NCI-H2081 treated with DMSO at 0.1 percent for 48 hours (cell line): ENCODE data around the gene WASF2.
"Not testable (repeated sequence)": the region's sequence is repeated elsewhere in the genome, so short reads cannot be mapped to it uniquely, and the experiment has no call there.

Experiments used
- DNase-seq: peaks from one replicate; lab custom pipeline; 2025; lab: John Stamatoyannopoulos, UW

WASF2 gene, protein sequence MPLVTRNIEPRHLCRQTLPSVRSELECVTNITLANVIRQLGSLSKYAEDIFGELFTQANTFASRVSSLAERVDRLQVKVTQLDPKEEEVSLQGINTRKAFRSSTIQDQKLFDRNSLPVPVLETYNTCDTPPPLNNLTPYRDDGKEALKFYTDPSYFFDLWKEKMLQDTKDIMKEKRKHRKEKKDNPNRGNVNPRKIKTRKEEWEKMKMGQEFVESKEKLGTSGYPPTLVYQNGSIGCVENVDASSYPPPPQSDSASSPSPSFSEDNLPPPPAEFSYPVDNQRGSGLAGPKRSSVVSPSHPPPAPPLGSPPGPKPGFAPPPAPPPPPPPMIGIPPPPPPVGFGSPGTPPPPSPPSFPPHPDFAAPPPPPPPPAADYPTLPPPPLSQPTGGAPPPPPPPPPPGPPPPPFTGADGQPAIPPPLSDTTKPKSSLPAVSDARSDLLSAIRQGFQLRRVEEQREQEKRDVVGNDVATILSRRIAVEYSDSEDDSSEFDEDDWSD

DNA sequence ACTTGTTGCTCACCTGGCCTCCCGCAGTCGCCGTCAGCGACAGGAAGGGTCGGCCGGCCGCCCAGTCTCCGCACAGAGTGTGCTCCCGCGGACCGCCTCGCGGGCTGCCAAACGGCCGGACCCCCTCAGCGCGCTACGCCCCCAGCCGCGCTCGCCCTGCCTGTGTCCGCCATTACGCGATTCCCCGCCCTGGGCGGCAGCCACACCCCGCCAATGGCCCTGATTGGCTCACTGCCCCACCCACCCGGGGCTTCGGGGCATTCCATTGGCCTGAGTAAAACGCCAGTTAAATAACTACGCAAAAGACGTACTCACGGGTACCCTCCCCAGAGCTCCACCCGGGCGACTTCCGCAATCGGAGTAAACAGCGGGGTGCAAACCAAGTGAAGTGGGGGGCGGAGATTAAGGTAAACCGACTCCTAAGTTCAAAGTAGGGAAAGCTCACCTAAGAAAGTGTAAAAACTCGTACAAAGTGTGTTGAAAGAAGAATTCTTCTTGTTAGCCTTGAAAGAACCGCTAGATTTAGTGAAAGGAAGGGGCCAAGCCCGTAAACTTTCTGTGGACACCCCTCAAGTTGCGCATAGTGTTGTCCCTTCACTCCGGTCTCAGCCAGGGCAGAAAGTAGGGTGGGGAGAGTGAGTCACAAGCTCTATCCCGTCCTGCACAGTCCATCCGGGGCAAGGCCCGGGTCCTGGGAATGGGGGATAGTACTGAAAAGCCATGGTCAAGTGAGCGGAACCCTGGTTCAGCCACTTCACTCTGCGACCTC lies at the start of gene WASF2:
Gene WASF2, minus strand, starts transcription at position 195 of the 769 bp plus-strand sequence. CDS start 61,277 bp downstream, outside the sequence.
- DNase-seq = peak; percentile 59

DNA sequence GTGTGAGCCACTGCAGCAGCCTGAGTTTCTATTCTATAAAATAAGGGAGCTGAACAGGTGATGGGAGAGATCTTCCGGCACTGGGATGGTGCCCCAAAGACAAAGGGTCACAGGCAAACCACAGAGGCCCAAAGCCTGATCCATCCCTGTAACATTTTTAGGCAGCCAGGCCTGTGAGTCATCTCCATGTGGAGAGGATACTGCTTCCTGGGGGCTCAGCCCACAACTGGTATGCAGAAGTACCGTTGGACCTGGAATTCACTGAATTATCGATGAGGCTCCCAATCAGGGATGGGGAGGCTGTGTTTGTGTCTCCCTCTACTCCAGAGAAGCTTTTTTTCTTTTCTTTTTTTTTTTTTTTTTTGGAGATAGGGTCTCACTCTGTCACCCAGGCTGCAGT lies 48.8 kb upstream of the WASF2 start:
- no peak for DNase-seq

DNA sequence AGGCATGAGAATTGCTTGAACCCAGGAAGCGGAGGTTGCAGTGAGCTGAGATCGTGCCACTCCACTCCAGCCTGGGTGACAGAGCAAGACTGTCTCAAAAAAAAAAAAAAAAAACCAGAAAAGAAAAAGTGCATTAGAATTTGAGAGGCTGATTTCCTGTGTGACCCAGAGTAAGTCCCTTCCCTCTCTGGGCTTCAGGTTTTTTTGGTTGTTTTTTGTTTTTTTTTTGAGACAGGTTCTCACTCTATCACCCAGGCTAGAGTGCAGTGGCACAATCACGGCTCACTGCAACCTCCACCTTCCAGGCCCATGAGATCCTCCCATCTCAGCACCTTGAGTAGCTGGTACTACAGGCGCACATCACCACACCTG lies 48.3 kb upstream of the WASF2 start:
- DNase-seq = not testable (repeated sequence)

DNA sequence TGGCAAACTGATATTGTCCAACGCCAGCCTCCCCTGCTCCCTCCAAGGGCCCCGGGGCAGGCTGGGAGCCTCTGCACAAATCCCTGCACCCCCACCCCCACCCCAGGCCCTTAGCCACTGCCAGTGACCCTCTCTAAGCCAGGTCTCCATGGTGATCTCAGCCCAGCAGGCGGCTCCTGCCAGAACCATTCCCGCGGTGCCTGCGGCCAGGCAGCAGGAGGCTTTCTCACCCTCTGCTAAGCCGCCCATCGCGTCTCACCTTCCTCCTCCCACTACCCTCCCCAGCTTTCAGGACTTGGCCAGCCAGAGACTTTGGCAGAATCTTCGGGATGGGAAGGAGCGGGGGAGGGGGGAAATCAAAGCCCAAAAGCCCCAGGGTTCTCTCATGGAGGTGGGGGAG lies 46.8 kb upstream of the WASF2 start:
- no peak for DNase-seq

DNA sequence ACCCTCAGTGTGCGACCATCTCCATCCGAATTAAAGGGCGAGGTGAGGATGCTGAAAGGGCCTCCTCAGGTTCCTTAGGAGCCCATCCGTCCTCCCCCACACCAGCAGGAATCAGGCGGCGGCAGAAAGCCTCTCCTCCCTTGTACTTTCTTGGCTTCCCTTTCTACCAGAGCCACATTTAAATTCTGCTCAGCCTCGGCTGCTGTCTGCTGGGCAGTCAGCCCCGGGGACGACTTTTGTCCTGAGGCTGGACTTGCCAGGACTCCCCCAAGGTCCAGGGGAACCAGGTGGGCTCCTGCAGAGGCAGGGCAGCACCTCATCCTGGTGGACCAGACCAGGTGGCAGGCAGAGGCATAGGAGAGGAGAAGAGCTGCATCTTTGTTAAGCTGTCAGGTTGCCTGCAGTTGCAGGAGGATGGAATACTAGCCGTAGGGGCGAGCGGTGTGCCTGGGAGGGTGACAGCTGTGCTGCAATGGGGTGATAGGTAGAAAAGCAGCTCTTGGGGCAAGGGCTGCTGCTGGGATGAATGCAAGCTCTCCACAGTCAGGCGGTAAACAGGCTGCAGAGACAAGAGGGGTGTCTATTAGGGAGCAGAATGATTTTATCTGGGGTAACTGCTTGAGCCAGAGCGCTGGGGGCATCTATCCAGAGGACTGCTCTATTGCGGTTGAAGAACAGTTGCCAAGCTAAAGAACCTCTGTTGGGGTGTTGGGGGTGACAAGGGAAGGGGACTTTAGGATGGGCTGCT lies 46.2 kb upstream of the WASF2 start:
- DNase-seq = no peak

DNA sequence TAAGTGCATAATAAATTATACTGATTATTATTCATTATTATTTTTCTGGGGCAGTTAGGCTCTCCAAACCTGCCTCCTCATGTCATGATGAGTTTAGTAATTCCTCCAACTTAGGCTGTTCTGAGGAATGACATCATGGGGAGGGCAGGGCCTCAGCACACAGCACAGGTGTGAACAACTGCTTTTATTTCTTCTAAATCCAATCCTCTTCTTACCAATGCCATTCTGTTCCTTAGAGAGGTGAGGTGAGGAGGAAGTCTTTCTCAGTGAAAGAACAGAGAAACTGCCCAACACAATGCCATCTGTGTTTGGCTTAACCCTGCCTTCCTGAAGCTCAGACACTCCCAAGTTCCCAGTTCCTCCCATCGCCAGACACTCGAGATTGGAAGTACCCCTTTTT lies 45.4 kb upstream of the WASF2 start:
- DNase-seq = no peak

DNA sequence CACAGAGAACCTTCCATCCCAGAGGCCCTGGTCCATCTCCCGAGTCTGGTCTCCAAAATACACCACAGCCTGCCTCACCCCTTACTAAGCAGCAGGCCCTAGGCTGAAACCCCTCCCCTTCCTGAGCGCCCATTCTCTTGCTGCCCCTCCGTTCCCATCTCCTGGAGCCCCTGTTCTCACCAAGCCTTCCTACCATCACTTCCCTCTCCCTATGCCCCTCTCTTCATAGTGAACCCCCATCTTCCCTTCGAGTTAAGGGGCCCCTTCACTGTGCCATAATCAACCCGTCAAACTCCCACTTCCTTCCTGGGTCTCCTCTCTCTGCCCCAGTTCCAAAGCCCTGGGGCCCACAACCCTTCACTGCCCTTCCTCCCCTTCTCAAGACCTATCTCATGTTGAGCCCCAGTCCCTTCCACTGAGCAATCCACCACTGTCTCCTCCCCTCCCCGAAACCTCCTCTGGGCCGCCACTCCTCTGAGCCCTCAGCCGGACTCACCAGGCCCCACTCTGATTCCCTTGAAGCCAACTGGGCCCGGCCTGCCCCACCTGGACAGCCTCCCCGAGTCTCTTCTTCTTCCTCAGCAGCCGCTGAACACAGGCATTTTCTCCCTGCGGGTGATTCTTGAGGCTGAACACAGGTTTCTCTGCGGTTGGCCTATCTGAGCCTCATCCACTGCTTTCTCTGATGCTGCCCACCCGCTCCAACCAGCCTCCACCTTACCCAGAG lies 42.2 kb upstream of the WASF2 start:
- DNase-seq = no peak

DNA sequence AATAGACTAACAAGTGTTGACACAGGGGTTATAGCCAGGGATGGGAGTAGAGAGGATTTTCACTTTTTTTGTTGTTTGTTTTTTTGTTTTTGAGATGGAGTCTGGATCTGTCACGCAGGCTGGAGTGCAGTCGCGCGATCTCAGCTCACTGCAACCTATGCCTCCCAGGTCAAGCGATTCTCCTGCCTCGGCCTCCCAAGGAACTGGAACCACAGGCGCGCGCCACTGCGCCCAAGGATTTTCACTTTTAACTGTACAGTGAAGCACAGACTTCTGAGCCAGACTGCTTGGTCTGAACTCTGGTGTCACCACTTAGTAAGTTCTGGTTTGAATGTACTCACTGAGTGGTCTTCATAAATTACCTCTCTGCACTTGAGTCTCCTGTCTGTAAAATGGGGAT lies 40.2 kb upstream of the WASF2 start:
- DNase-seq = no peak

DNA sequence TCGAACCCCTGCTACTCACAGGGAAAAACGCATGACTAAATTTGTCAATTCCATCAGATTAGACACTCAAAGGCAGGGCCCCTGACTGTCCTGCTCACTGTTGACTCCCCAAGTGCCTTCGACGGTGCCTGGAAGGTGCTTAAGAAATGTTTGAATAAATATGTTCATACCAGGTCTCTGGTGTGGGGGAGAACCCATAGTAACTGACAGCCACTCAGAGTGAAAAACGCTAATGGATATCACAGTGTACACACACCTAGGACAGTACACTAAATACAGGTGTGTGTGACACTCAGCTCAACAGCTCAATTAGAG lies 39.7 kb upstream of the WASF2 start:
- DNase-seq = no peak

DNA sequence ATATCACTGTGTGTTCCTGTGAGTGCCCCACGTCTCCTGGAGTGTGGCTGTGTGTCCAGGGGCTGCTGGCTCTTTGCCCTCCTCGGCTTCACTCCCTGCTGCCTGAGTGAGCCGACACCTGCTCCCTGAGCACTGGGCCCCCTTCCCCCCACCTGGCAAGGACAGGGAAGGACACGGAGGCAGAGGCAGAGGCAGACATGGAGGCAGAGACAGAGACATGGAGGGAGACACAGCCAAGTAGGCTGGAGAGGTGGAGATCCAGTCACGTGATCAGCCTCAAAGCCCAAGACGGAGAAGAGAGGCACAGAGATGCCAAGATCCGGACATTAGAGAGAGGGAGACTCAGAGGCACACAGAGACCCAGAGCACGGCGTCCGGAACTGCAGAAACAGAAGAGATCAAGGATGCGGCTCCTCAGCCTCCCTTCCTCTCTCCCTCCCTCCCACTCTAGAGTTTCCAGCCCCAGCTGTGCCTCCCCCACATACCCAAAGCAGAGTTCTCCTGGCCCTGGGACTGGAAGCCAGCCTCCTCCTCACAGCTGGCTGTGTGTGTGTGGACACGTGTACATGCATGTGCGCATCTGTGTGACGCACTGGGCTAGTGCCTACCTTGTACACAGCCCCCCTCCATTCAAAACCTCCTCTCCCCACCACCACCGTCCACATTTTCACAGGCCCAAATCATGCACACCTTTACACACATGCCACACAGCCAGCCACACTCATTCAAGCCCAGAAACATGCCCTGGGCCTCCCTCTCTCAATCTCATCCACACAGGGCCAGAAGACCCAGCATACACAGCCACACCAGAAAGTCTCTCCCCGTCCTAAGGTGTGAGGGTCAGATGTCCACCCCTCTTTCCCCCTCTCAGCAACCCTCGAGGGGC lies 39.1 kb upstream of the WASF2 start:
- DNase-seq = no peak

DNA sequence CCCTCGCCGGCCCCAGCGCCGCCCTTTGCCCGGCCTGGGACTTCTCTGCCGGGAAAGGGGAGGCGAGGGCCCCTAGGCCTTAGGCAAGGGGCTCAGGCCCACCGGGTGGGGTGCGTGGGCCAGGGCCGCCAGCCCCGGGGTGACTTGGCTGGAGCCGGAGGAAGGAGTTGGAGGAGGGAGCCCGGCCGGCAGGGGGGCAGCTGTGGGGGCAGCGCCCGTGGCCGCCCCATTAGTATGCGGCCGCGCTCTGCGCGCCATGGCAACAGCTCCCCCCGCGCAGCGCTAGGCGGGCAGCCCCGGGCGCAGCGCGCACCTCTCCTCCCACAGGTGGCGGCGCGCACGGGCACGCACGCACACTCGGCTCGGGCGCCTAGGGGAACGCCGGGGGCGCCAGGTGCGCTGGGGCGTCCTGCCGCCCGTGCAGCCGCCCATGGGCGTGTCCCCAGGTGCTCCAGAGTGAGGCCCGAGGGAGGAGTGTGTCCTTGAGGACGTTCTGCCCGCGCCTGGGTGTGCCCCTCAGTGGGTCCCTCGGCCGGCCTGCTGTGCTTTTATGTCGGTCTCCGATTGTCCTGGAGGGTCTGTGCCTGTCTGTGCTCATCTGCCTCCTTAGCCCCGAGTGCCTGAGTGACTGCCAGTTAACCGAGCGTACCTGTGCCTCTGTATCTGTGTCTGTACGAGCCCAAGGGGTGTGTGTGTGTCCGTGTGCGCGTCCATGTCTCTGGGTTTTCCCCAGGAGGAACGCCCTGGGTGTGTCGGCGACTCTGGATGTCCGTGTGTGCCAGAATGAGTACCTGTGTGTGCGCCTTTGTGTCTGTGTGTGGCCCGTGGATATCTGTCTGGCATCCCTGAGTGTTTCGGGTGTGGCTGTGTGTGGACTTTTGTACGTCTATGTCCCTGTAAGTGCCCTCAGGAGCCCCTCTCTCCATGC lies 38.2 kb upstream of the WASF2 start:
- peak; percentile 58 for DNase-seq

DNA sequence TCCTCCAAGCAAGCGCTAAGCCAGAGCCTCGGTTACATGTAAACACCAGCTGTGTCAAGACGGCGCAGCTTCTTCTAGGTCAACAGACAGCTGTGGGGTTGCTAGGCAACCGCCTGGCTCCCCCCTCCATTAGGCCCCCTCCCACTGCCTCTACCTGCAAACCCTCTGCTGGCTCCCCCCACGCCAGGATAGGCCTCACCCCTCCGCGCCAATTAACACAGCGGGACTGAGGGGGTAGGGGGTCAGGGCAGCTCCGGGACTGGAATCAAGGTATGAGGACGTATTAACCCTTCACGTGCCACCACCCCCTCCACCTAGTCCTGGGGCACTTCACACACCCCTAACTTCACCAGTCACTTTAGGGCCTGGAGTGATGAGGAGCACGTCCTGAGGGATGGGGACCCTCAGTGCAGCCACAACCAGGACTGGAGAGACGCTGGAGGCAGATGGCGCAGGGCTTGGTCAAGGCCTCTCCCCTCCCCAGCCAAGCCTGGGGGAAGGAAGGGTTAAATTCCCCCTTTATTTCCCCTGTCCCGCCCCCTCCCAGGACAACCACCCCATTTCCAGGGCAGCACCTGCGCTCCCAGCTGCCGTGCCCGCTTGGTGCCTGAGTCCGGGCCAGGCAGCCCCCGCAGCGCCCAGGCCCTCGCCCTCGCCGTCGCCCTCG lies 37.4 kb upstream of the WASF2 start:
- DNase-seq = peak; percentile 88

DNA sequence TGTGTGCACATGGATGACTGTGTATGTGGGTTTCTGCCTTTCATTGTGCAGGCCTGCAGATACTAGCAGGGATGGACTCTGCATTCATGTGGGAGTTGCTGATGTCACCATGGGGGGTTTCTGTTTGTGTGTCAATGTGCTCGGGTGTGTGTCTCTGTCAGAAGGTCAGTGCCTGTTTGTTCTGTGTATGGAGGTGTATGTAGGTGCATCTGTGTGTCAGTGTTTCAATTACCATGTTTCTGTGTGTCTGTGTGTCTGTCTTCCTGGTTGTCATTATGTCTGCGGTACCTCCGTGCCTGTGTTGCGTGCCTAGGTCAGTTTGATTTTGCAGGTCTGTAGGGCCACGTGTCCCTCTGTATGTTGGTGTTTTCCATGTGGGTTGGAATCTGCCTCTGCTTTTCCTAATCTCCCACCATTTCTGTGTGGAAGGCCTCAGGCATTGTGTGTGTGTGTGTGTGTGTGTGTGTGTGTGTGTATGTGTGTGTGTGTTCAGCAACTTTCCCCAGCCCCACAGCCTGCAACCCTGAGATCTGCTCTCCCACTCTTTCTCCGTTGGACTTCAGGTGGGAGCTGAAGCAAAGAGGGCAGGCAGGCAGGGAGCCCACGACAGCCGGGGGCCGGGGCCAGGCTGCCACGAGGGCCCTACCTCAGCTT lies 36.7 kb upstream of the WASF2 start:
- DNase-seq = no peak

DNA sequence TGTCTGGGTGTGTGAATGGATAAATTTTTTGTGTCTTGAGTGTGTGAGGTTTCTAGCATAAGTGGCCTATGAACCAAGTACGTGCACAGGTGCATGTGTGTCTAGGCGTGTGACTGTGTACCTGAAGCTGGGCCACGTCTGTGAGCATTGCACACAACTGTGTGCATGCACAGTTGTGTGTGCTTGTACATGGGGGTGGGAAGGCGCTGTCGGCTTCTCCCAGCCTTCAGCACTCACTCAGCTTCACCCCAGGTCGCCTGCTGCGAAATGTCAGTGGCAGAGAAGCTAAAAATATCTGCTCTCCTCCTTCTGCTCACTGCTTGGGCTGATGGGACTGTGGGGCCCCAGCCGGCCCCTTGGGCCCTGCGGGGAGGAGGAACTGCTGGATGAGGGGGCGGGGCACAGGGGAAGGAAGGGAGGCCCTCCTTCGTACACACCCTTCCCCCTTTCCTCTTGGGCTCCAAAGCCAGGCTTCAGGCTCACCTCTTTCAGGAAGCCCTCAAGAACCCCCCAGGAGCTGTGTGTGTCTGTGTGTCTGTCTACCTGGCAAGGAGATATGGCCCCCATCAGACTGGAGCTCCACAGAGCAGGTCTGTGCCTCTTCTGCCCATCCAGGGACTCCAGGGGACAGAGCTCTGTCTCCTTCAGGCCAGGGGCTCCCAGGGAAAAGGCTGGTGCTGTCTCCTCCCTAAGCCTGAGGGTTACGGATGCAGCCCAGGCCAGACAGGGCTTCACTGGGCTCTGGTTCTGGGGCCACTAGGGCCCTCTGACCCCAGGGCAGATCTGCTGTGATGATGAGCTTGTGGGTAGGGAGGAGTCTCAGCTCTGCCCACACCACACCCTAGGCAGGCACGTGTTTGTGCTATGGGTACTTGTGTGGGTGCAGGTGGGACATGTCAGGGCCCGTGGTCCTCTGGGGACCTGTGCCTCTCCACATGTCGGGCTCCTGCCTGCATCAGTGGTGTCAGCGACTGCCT lies 35.6 kb upstream of the WASF2 start:
- DNase-seq = no peak

DNA sequence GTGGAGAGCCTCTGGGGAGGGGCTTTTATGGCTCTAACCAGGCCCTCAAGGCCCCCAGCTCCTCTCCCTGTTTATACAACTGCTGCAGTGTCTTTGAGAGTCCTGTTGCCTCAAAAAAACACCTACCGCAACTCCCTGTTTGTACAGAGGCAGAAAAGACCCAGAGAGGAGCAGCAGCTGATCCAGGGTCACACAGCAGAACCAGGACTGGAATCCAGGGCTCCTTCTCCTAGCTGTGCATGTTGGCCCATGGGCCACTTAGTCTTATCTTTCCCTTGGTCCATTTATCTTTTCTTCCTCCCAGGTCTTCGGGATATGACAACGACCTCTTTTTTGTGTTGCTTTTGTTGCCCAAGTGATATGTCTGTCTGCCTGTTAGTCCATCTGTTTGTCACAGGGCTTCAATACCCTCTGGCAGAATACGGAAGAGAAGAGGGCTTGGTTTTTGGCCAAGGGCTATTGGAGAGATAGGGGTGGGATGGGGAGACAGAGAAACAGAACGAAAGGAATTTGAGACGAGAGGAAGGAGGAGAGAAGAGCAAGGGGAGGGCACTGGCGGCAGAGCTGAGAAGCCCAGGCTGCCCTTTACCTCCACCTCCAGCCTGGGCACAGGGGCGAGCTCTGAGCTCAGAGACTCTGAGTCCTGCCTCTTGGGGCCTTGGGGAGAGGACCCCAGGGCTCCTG lies 33.5 kb upstream of the WASF2 start:
- DNase-seq = no peak

DNA sequence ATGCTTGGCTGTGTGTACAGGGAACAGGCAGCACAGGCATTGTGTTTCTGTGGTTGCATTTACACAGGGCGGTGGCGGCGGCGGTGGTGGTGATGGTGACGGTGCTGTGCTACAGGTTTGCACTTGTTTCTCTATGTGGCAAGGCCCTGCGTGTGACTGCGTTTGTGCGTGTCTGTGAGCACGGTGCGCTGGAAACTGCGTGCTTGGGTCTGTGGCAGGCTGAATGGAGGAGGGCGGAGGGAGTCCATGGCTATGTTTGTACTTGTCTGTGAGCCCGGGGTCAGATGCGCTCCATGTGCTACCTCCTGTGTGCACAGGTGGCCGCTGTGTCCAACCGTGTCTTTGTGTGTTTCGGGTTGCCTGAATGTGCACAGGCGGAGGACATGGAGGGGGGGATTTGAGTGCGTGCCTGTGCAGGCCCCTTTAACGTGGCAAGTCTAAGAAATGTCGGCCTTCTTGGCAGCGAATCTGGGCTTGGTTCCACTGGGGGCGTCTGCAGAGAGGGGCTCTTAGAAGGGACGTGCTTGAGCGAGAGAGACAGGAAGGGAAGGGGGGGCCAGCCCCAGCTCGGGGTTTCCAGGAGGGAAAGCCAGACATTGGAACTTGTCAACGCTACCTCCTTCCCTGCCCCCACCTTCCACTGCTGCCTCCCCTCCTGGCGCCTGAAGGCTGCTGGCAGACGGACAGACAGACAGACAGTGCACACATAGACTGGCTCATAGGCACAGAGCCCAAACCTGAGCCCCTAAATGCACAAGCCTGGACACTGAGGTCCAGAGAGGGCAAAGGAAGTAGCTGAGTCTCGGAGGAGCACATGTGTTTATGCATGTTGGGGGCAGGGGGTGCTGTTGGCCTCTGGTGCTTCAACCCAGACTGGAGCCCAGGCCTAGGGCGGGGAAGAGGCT lies 32.7 kb upstream of the WASF2 start:
- DNase-seq = no peak
